ENCODE results near the gene PCP4L1.
A peak's percentile ranks its signal among the peaks of the same experiment; 100 is the strongest.
"Not testable (repeated sequence)": the region's sequence is repeated elsewhere in the genome, so short reads cannot be mapped to it uniquely, and the experiment has no call there.

The PCP4L1 gene

DNA sequence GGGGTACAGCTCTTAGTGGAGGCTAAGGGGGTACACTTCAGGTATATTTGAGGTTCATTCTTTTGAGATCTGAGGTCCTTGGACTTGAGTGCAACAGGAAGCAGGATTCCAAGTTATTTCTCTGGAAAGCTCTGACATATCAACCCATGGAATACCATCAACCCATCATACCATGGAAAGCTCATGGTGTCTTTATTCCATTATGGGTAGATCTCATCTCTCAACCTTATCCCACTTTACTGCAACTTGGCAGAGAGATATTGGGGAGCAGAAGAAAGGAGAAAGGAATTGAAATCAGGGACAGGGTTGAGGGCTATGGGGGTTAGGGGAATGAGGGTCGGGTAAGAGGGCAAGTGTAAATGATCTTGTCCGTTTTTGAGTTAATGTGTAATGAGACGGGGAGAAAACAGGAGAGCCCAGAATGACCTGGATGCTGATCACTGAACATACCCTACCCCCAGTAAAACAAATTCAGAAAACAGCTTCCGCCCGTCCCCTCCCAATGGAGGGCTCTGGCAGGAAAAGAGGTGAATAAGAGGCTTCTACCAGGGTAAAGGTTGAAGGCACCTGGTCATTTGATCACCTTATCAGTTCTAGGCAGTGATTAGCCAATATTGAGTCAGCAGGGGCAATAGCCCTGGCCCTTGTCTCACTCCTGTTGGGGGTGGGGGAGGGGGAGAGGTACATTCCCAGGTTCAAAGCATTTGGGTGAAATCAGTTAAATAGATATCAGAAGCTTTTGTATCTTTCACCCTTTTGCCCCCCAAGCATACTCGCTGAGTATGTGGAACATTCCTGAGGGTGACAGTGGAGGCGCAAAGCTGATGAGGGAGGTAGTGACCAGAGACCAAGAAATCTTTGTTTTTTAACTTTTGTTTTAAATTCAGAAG is 34.5 kb upstream of the PCP4L1 start:
- ChIA-PET POLR2A (no interaction called here), CTCF (interaction anchor here (0.7 to 9.7 kb wide), 6 partner anchors 14 to 180 kb away, joined by 3 to 146 read pairs (median 38); partner anchors contain the start of gene NDUFS2)
- Histone ChIP-seq H3K4me3 (ENCODE audit: low read depth, low read length) (no peak overlapping the region), H3K9me3 (ENCODE audit: control insufficient read depth, insufficient read depth, low read depth, low read length) (no peaks in the 10 kb centered on the region), H3K36me3 (ENCODE audit: control insufficient read depth in 2 of 2, insufficient read depth in 1 of 2, low read length in 2 of 2) (peaks cover 0 to 12% of the 10 kb centered on the region in 2 experiments; a peak in 1 of 3 replicates), H3K27ac (ENCODE audit: extremely low read depth, low read depth, low read length) (no peak overlapping the region), H3K4me1 (ENCODE audit: control insufficient read depth, insufficient read depth, low read length) (peaks cover 4% of the 10 kb centered on the region; the same call in 1 of the 2 replicates)
- TF ChIP-seq ZNF623 (tag by site-specific recombination; IDR thresholded peaks at IDR 0.05) (no peak), SP2 (tag by site-specific recombination; IDR thresholded peaks at IDR 0.05) (no peak), REPIN1 (tag by site-specific recombination; IDR thresholded peaks at IDR 0.05; ENCODE audit: low read depth) (no peak), ZNF416 (tag by site-specific recombination; IDR thresholded peaks at IDR 0.05) (no peak), ZFP3 (tag by site-specific recombination; IDR thresholded peaks at IDR 0.05; ENCODE audit: low read depth) (no peak), ZNF16 (tag by site-specific recombination; IDR thresholded peaks at IDR 0.05; ENCODE audit: low read depth) (no peak), KLF9 (tag by site-specific recombination; IDR thresholded peaks at IDR 0.05; ENCODE audit: low read depth) (no peak), KLF10 (tag by site-specific recombination; IDR thresholded peaks at IDR 0.05) (no peak), ZFP41 (tag by site-specific recombination; IDR thresholded peaks at IDR 0.05; ENCODE audit: borderline replicate concordance) (no peak), ZNF112 (tag by site-specific recombination; IDR thresholded peaks at IDR 0.05) (no peak), ZNF76 (tag by site-specific recombination; IDR thresholded peaks at IDR 0.05; ENCODE audit: borderline replicate concordance, low read depth) (no peak), ZNF202 (tag by site-specific recombination; IDR thresholded peaks at IDR 0.05; ENCODE audit: borderline replicate concordance) (no peak), ZNF558 (tag by site-specific recombination; IDR thresholded peaks at IDR 0.05) (no peak)
- TF ChIP-seq, protein P1, sequence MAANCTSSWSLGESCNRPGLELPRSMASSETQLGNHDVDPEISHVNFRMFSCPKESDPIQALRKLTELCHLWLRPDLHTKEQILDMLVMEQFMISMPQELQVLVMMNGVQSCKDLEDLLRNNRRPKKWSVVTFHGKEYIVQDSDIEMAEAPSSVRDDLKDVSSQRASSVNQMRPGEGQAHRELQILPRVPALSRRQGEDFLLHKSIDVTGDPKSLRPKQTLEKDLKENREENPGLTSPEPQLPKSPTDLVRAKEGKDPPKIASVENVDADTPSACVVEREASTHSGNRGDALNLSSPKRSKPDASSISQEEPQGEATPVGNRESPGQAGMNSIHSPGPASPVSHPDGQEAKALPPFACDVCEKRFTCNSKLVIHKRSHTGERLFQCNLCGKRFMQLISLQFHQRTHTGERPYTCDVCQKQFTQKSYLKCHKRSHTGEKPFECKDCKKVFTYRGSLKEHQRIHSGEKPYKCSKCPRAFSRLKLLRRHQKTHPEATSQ (tag by site-specific recombination; IDR thresholded peaks at IDR 0.05), result no peak
- TF ChIP-seq, protein P2, sequence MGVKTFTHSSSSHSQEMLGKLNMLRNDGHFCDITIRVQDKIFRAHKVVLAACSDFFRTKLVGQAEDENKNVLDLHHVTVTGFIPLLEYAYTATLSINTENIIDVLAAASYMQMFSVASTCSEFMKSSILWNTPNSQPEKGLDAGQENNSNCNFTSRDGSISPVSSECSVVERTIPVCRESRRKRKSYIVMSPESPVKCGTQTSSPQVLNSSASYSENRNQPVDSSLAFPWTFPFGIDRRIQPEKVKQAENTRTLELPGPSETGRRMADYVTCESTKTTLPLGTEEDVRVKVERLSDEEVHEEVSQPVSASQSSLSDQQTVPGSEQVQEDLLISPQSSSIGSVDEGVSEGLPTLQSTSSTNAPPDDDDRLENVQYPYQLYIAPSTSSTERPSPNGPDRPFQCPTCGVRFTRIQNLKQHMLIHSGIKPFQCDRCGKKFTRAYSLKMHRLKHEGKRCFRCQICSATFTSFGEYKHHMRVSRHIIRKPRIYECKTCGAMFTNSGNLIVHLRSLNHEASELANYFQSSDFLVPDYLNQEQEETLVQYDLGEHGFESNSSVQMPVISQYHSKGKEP (tag by site-specific recombination; IDR thresholded peaks at IDR 0.05), result no peak

DNA sequence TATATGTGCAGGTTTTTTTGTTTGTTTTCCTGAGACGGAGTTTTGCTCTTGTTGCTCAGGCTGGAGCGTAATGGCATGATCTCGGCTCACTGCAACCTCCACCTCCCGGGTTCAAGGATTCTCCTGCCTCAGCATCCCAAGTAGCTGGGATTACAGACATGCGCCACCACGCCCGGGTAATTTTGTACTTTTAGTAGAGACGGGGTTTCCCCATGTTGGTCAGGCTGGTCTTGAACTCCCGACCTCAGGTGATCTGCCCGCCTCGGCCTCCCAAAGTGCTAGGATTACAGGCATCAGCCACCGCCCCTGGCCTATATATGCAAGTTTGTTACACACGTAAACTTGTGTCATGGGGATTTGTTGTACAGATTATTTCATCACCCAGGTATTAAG is 33.9 kb upstream of the PCP4L1 start:
- CTCF ChIA-PET, result interaction anchor here (0.9 to 9.7 kb wide), 7 partner anchors 11 to 158 kb away, joined by 4 to 146 read pairs (median 32); partner anchors contain the start of gene NDUFS2
- POLR2A ChIA-PET, result interaction anchor here (1.4 to 1.7 kb wide), 2 partner anchors 22 to 26 kb away, joined by 7 to 22 read pairs; partner anchors contain the start of genes ADAMTS4 and NDUFS2
- H3K36me3 ChIP-seq (ENCODE audit: control insufficient read depth in 2 of 2, insufficient read depth in 1 of 2, low read length in 2 of 2), result peaks cover 0 to 19% of the 10 kb centered on the region in 2 experiments; a peak in 1 of 3 replicates
- H3K4me3 ChIP-seq (ENCODE audit: low read depth, low read length); H3K9me3 ChIP-seq (ENCODE audit: control insufficient read depth, insufficient read depth, low read depth, low read length); H3K27ac ChIP-seq (ENCODE audit: extremely low read depth, low read depth, low read length); H3K4me1 ChIP-seq (ENCODE audit: control insufficient read depth, insufficient read depth, low read length): not testable (repeated sequence)

DNA sequence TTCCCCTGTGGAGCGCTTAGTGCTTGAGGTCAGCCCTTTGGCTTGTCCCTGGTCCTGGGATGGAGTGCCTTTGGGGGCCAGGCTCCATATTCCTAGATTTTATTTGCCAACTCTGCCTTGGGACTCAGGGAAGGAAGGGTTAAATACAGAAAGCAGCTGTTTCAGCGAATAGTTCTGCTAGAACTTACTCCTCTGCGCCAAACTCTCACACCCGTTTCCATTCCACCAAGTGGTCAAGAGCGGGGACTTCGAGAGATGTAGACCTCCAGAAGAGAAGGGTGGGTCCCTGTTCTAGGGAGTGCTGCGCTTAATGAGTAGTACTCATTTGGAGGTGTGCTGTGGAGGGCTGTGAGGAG is 33.4 kb upstream of the PCP4L1 start:
- CTCF ChIA-PET, result interaction anchor here (0.8 to 9.7 kb wide), 22 partner anchors 9 to 167 kb away, joined by 3 to 146 read pairs (median 10); partner anchors contain the start of genes FCER1G, NDUFS2, NR1I3 and PCP4L1
- Histone ChIP-seq H3K9me3 (ENCODE audit: control insufficient read depth, insufficient read depth, low read depth, low read length) (no peaks in the 10 kb centered on the region), H3K4me1 (ENCODE audit: control insufficient read depth, insufficient read depth, low read length) (peaks cover 4% of the 10 kb centered on the region; the same call in 1 of the 2 replicates), H3K36me3 (ENCODE audit: control insufficient read depth in 2 of 2, insufficient read depth in 1 of 2, low read length in 2 of 2) (peaks cover 0 to 23% of the 10 kb centered on the region in 2 experiments; a peak in 1 of 3 replicates), H3K27ac (ENCODE audit: extremely low read depth, low read depth, low read length) (no peak overlapping the region), H3K4me3 (ENCODE audit: low read depth, low read length) (no peak overlapping the region)
- TF ChIP-seq ZNF596 (tag by site-specific recombination; IDR thresholded peaks at IDR 0.05) (0 out of 2 replicates have a peak, but pooled peaks have one; percentile 22), ZNF610 (tag by site-specific recombination; IDR thresholded peaks at IDR 0.05; ENCODE audit: borderline replicate concordance) (no peak)
- POLR2A ChIA-PET, result interaction anchor here (0.6 to 1.7 kb wide), 14 partner anchors 9 to 204 kb away, joined by 3 to 22 read pairs (median 7); partner anchors contain the start of genes ADAMTS4, B4GALT3, DEDD and F11R

Measured in HEK293 (cell line).